ENCODE data around the gene JAML.

JAML gene

GRCh38 chr11:118167906-118168305, 56.9 kb downstream of the JAML start:
- DNase-seq (ENCODE audit: low read depth) = no peak

DNA sequence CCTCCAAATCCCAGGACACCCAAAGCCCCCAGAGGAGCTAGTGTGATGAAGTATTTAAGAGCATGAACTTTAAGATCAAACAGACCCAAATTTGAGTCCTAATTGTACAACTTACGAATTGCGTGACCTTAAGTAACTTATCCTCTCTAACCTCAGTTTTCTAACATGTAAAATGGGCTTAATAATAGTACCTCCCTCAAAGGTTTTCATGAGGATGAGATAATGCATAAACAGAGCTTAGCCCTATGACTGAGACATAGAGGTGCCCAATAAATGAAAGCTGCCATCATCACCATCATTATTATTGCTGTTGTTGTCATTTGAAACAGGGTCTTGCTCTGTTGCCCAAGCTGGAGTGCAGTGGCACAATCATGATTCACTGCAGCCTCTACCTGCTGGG, 57.6 kb downstream of the JAML start:
- DNase-seq (ENCODE audit: low read depth) = no peak

DNA sequence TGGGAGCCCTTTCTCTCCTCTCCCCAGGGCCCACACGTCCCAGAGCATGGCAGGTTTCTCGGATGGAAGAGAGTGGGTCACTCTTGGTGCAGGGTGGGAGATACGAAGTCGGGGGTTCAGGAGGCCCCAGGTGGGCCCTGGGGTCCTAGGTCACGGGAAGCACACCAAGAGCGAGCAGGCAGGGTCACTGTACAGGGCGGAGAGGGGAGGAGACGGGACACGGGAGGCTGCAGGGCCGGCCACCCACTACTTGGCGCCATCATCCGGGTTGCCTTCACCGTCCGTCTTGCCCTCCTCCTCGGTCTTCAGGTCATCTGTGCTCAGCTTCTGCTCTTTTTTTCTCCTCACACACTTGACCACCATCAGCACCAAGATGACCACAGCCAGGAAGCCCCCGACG, 58.2 kb downstream of the JAML start:
- no peak for DNase-seq (ENCODE audit: low read depth)

- no peak for DNase-seq (ENCODE audit: low read depth)
These were observed 59.9 kb downstream of the JAML start for GRCh38 chr11:118164885-118165284.

DNA sequence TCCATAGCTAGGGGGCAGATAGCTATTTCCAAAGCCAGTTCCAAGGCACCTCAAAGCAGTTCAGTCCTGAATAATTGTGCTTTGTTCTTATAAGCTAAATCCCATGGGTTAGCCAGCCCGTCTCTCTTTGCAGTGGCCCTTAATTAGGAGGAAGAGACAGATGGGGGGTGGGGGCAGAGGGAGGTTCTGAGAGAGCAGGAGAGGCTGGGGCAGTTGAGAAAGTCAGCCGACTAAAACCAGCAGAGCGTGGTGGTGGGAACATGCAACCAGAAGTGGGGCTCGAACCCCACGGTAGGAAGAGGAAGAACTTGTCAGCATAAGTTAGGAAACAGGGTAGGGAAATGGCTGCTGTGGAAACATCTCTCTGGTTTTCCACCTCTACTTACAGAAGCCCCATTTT, 61.3 kb downstream of the JAML start:
- no peak for DNase-seq (ENCODE audit: low read depth)

GRCh38 chr11:118162846-118163245, 62.0 kb downstream of the JAML start:
- DNase-seq (ENCODE audit: low read depth) = no peak

- DNase-seq (ENCODE audit: low read depth) = no peak
These were observed 63.0 kb downstream of the JAML start for GRCh38 chr11:118161786-118162185.

GRCh38 chr11:118157186-118157895, 67.5 kb downstream of the JAML start:
- DNase-seq (ENCODE audit: low read depth) = no peak

DNA sequence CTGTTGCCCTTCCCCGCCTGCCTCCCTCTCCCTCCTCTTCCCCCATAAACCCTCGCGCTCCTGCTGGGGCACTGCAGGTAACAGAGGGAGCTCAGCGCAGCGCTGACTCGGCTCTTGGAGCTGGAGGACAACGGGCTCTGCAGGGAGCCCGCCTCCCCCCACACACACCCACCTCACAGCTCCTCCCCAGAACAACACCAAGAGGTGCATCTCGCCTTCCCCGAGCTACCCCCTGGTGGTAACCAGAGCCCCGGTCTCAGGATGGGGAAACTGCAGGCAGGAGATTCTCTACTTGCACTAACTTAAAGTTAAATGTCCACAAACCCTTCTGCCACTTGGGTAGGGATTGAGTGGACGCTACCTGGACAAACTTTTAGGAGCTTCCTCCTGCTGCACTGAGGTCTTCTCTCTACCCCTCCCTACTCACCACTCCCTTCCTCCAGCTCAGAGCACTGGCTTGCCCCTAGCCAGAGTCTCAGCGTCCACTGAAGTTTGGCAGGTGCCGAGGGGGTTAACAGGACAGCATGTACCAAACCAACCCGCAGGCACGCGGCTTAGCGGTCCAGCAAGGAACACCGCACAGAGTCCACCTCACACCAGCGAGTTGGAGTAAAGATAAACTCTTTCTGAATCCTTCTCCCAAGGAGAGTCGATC, 68.2 kb downstream of the JAML start:
- no peak for DNase-seq (ENCODE audit: low read depth)

GRCh38 chr11:118155776-118156530, 68.9 kb downstream of the JAML start:
- no peak for DNase-seq (ENCODE audit: low read depth)

GRCh38 chr11:118154641-118155040, 70.2 kb downstream of the JAML start:
- no peak for DNase-seq (ENCODE audit: low read depth)

DNA sequence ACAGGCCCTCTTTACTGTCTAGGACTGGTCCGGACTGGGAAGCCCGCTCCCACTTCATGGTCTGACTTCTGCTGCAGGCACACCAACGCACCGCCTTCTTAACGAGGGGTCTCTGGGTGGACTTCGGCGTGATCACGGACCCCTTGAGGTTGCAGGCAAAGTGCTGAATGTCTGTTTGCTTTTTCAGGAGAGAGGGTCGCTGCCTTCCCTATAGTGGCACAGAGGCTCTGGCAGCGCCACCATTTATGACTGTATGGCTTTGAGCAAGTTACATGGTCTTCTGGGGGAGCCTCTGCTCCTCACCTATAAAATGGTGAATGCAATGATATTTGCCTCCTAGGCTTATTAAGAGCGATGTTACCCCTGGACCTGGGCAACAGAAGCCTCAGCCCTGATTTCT, 70.8 kb downstream of the JAML start:
- DNase-seq (ENCODE audit: low read depth) = no peak

DNA sequence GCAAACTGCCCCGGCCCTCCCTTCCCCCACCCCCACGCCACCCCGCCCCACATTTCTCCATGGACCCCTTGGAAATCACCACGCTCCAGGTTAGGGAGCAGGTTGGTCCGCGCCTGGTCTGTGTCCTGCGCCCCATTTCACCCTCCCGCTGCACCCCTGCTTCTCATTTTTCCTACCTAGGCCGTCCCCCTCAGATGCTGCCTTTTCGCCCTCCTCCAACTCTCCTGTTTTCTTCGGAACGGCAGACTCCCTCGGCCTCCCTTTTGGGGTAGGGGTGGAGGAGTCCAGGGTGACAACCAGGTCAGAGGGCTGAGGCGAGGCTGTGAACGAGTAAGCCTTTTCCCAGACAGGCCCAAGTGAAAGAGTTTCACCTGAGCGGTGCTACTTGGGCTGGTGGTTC, 71.3 kb downstream of the JAML start:
- DNase-seq (ENCODE audit: low read depth) = no peak

DNA sequence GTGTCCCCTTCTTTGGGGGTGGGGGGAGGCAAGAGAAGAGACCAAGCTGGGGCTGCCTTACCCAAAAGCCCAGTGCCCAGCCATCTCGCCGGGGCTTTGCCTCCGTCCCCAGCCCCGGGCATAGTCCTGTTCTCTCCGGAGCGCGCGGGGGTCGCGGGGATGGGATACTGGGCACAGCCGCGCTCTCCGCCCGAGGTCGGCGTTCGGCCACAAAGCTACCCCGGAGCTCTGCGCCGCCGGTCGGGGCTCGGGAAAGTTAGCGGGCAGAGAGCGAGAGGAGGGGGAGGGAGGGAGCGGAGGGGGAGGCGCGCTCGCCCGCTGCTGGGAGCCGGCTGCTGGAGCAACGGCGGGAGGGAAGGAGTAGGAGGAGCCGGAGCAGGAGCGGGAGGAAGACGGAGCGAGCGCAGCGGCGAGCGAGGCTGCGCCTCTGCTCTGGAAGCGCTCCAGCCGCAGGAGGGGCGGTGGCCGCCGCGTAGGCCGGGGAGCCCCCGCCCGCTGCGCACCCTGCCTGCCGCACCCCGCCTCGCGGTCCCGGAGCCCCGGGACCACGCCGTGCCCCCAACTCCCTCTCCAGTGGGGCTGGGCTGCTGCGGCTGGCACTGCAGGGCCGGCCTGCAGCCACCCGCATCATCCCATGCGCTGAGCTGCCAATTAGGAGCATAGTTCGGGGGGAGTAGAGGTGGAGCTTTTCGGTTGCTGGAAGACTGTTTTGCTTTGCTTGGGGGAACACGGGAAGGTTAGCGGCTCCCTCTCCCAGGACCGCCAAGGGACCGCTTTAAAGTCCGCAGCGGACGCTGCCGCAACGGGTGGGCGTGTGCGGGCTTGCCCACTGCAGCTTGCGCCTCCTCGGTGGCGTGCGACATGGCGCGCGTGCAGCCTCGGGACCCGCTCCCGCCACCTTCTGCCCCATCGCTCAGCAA, 72.0 kb downstream of the JAML start, which contains the start of gene SCN4B:
SCN4B (minus strand) TSS at position 272 of the 920 bp plus-strand sequence; CDS start at position 122, 150 bp downstream.
- no peak for DNase-seq (ENCODE audit: low read depth)

DNA sequence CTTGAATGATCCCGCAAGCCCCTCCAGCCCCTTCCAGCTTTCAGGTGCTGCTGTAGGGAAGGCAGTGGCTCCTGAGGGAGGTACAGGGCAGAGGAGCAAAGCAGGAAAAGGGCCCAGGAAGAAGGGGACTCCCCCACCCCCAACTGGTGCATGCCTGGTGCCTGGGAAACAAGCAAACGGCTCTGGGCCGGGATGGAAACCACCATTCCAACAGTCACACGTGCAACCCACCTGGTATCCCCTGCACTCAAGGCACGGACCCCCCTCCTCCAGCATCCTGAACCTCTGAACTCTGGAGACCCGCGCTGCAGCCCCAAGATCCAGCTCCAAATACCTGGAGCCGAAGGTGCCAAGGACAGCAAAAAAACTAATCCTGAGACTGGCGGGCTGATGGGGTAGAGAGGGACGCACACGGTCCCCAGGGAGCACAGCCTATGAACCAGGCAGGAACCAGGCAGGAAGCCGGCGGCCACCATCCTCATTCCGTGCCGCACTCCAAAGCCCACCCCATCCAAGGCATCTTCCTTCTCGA, 72.7 kb downstream of the JAML start:
- no peak for DNase-seq (ENCODE audit: low read depth)

DNA sequence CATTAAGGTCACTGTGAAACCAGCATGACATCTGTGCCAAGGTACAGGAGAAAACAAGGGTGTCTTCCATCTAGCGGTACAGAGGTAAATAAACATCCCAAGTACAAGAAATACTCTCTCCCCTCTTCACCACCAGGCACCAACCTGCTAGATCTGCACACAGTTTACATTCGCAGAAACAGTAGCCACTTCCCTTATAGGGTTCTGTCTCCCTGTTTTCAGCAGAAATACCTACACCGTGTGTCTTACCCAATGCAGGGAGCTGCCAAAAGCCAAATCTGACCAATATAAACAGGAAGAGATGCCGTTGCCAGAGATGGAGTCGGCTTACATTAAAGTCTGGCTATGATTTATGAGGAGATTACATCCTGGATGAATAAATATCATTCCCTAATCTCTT, 73.4 kb downstream of the JAML start:
- DNase-seq (ENCODE audit: low read depth) = no peak

GRCh38 chr11:118149493-118149892, 75.3 kb downstream of the JAML start:
- DNase-seq (ENCODE audit: low read depth) = no peak

GRCh38 chr11:118148856-118149255, 76.0 kb downstream of the JAML start:
- no peak for DNase-seq (ENCODE audit: low read depth)

- no peak for DNase-seq (ENCODE audit: low read depth)
These were observed 76.6 kb downstream of the JAML start for GRCh38 chr11:118148240-118148639.

DNA sequence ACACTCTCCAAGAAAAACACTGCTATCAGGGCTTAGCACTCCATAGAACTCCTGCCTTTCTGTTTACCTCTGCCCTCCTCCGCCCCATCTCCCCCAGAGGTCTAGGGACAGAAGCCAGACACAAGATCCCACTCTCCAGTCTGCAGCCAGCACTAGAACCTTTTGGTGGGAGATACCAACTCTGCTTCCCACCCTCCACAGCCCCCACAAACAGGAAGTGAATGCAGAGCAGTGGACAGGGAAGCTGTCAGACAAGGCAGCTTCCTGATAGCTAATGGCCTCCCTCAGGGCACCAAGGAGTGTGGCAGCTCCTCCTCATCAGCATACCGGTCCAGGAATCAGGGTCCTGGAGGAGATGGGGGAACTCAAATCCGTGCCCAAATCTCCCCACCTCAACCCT, 77.3 kb downstream of the JAML start:
- no peak for DNase-seq (ENCODE audit: low read depth)

DNA sequence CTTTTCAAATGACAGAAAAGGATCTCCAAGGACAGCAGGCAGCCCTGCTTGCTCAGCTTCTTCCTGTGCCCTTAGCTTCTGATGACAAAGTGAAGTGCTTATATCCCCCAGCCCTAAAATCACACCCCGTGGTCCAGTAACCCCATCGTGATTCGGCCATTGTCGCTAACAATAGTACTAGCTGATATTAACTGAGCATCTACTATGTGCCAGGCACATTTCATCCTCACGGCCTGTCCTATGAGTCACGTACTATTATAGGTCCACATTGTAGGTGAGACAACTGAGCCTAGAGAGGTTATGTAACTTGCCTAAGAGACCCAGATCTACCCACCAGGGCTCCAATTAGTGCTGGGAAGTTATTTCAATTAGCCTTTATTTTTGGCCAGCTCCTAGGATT, 78.3 kb downstream of the JAML start:
- DNase-seq (ENCODE audit: low read depth) = no peak
